HEK293 (cell line): ENCODE data around the gene ADGRD1.

Experiments used
- CTCF ChIA-PET: fragments of 350-600 bp; formaldehyde crosslinking; extraction: SDS; loops from one replicate; lab custom pipeline; 2021; ENCODE audit warnings: antibody characterized with exemption; lab: Yijun Ruan, JAX
- POLR2A ChIA-PET: fragments of 300-600 bp; formaldehyde crosslinking; extraction: SDS; loops from one replicate; lab custom pipeline; 2020; ENCODE audit warnings: antibody characterized with exemption, inconsistent platforms; lab: Yijun Ruan, JAX
- H3K27ac ChIP-seq: fragments of 200-500 bp; sonication (Bioruptor generic); 2 replicates; pipeline ENCODE4 v1.5.1; 2014; ENCODE audit warnings: low read depth, low read length, control low read depth, inconsistent platforms; ENCODE audit errors: extremely low read depth
- H3K36me3 ChIP-seq, 2 experiments: fragments of 200-500 bp in 1 of 2; sonication (Bioruptor generic) in 1 of 2; 1 replicate in 1 of 2; 2 replicates in 1 of 2; pipeline ENCODE4 v1.5.1; 2014 to 2017; ENCODE audit warnings: inconsistent platforms in 2 of 2, low read length in 2 of 2; ENCODE audit not compliant: control insufficient read depth in 2 of 2, insufficient read depth in 1 of 2
- H3K4me1 ChIP-seq: fragments of 200-500 bp; sonication (Bioruptor generic); 2 replicates; pipeline ENCODE4 v1.5.1; 2014; ENCODE audit warnings: mild to moderate bottlenecking, low read length, inconsistent platforms; ENCODE audit not compliant: control insufficient read depth, insufficient read depth
- H3K4me3 ChIP-seq: 2 replicates; pipeline ENCODE4 v1.5.1; 2011; ENCODE audit warnings: low read depth, mild to moderate bottlenecking, control low read depth, low read length, moderate library complexity
- H3K9me3 ChIP-seq: fragments of 200-500 bp; sonication (Bioruptor generic); 2 replicates; pipeline ENCODE4 v1.5.1; 2014; ENCODE audit warnings: low read depth, low read length, inconsistent platforms; ENCODE audit not compliant: control insufficient read depth, insufficient read depth
- GLIS2 ChIP-seq: fragments of 450-650 bp; formaldehyde crosslinking; IDR thresholded peaks from 2 replicates; pipeline ENCODE4 v1.5.1; 2016; ENCODE audit warnings: missing biosample characterization, missing genetic modification characterization
- KLF16 ChIP-seq: fragments of 450-650 bp; formaldehyde crosslinking; IDR thresholded peaks from 2 replicates; pipeline ENCODE4 v1.5.1; 2017; ENCODE audit warnings: missing biosample characterization, missing genetic modification characterization
- REPIN1 ChIP-seq: fragments of 450-650 bp; formaldehyde crosslinking; IDR thresholded peaks from 2 replicates; pipeline ENCODE4 v1.5.1; 2017; ENCODE audit warnings: missing biosample characterization, missing genetic modification characterization, low read depth
- SP3 ChIP-seq: fragments of 450-650 bp; formaldehyde crosslinking; IDR thresholded peaks from 2 replicates; pipeline ENCODE4 v1.5.1; 2016; ENCODE audit warnings: missing biosample characterization, missing genetic modification characterization
- ZBTB10 ChIP-seq: fragments of 450-650 bp; formaldehyde crosslinking; IDR thresholded peaks from 2 replicates; pipeline ENCODE4 v1.5.1; 2016; ENCODE audit warnings: missing biosample characterization, missing genetic modification characterization
- ZBTB6 ChIP-seq: fragments of 450-650 bp; formaldehyde crosslinking; IDR thresholded peaks from 2 replicates; pipeline ENCODE4 v1.5.1; 2017; ENCODE audit warnings: missing biosample characterization, missing genetic modification characterization
- ZFHX2 ChIP-seq: fragments of 450-650 bp; formaldehyde crosslinking; conservative IDR thresholded peaks from 2 replicates; pipeline ENCODE4 v1.5.1; 2016; ENCODE audit warnings: missing biosample characterization, missing genetic modification characterization
- ZFP41 ChIP-seq: fragments of 450-650 bp; formaldehyde crosslinking; IDR thresholded peaks from 2 replicates; pipeline ENCODE4 v1.5.1; 2016; ENCODE audit warnings: missing biosample characterization, missing genetic modification characterization, borderline replicate concordance
- ZNF16 ChIP-seq: fragments of 450-650 bp; formaldehyde crosslinking; IDR thresholded peaks from 2 replicates; pipeline ENCODE4 v1.5.1; 2016; ENCODE audit warnings: low read depth, missing biosample characterization, missing genetic modification characterization
- ZNF18 ChIP-seq: fragments of 450-650 bp; formaldehyde crosslinking; IDR thresholded peaks from 2 replicates; pipeline ENCODE4 v1.5.1; 2016; ENCODE audit warnings: missing biosample characterization, missing genetic modification characterization
- ZNF184 ChIP-seq: fragments of 450-650 bp; IDR thresholded peaks from 2 replicates; pipeline ENCODE4 v1.5.1; 2018; ENCODE audit warnings: missing biosample characterization, mild to moderate bottlenecking, missing genetic modification characterization
- ZNF394 ChIP-seq: fragments of 450-650 bp; formaldehyde crosslinking; IDR thresholded peaks from 2 replicates; pipeline ENCODE4 v1.5.1; 2016; ENCODE audit warnings: missing biosample characterization, missing genetic modification characterization, mild to moderate bottlenecking, moderate library complexity, borderline replicate concordance
- ZNF501 ChIP-seq: fragments of 450-650 bp; formaldehyde crosslinking; IDR thresholded peaks from 2 replicates; pipeline ENCODE4 v1.5.1; 2016; ENCODE audit warnings: missing biosample characterization, missing genetic modification characterization
- ZNF548 ChIP-seq: fragments of 450-650 bp; formaldehyde crosslinking; IDR thresholded peaks from 2 replicates; pipeline ENCODE4 v1.5.1; 2016; ENCODE audit warnings: missing biosample characterization, missing genetic modification characterization
- ZNF600 ChIP-seq: fragments of 450-650 bp; formaldehyde crosslinking; IDR thresholded peaks from 2 replicates; pipeline ENCODE4 v1.5.1; 2016; ENCODE audit warnings: missing biosample characterization, missing genetic modification characterization
- ZNF626 ChIP-seq: fragments of 450-650 bp; sonication (Bioruptor Pico); formaldehyde crosslinking; IDR thresholded peaks from 2 replicates; pipeline ENCODE4 v1.5.1; 2018; ENCODE audit warnings: missing biosample characterization, missing genetic modification characterization, inconsistent platforms
- ZNF76 ChIP-seq: fragments of 450-650 bp; formaldehyde crosslinking; IDR thresholded peaks from 2 replicates; pipeline ENCODE4; 2016; ENCODE audit warnings: low read depth, missing biosample characterization, missing genetic modification characterization, borderline replicate concordance
- ZSCAN4 ChIP-seq: fragments of 450-650 bp; formaldehyde crosslinking; IDR thresholded peaks from 2 replicates; pipeline ENCODE4 v1.5.1; 2017; ENCODE audit warnings: missing biosample characterization, missing genetic modification characterization

Gene ADGRD1

GRCh38 chr12:130956456-130957303 is 3.0 kb downstream of the ADGRD1 start:
- no peaks in the 10 kb centered on the region for H3K36me3 ChIP-seq
- TF ChIP-seq ZNF18 (tag by site-specific recombination) (peak; percentile 92), ZNF501 (tag by site-specific recombination) (no peak), ZBTB6 (tag by site-specific recombination) (no peak), ZNF394 (tag by site-specific recombination) (no peak)
- no peak overlapping the region for H3K27ac ChIP-seq
- ChIA-PET CTCF (no interaction called here), POLR2A (no interaction called here)
- H3K4me3 ChIP-seq: no peak overlapping the region
- no peaks in the 10 kb centered on the region for H3K9me3 ChIP-seq
- H3K4me1 ChIP-seq: no peaks in the 10 kb centered on the region

GRCh38 chr12:130957304-130957621 is 3.6 kb downstream of the ADGRD1 start:
- POLR2A ChIA-PET: no interaction called here
- TF ChIP-seq ZNF548 (tag by site-specific recombination) (no peak), ZBTB10 (no peak), ZNF18 (tag by site-specific recombination) (peak; percentile 73; the same call in 1 of the 2 replicates), ZSCAN4 (tag by site-specific recombination) (peak; percentile 56), KLF16 (tag by site-specific recombination) (no peak), GLIS2 (no peak), ZFHX2 (tag by site-specific recombination) (no peak), ZNF184 (no peak), REPIN1 (tag by site-specific recombination) (no peak), ZNF16 (tag by site-specific recombination) (no peak), ZFP41 (tag by site-specific recombination) (no peak), ZNF626 (no peak), ZNF600 (tag by site-specific recombination) (no peak), ZNF76 (tag by site-specific recombination) (no peak), SP3 (tag by site-specific recombination) (no peak)
- TF ChIP-seq, all 188 proteins: peak for 2
- Histone ChIP-seq H3K4me3 (no peak overlapping the region), H3K27ac (no peak overlapping the region), H3K4me1 (no peaks in the 10 kb centered on the region), H3K9me3 (no peaks in the 10 kb centered on the region), H3K36me3 (no peaks in the 10 kb centered on the region)
- CTCF ChIA-PET: no interaction called here
